Measurements from ENCODE around the gene SNAI3. TPM values are rescaled to one million over a fixed set of nuclear protein-coding genes. Genes with fewer than 3 reads are reported as not detected.

The SNAI3 gene
- total RNA-seq, 1 donor from 2014 or later, result 2.9 TPM

DNA sequence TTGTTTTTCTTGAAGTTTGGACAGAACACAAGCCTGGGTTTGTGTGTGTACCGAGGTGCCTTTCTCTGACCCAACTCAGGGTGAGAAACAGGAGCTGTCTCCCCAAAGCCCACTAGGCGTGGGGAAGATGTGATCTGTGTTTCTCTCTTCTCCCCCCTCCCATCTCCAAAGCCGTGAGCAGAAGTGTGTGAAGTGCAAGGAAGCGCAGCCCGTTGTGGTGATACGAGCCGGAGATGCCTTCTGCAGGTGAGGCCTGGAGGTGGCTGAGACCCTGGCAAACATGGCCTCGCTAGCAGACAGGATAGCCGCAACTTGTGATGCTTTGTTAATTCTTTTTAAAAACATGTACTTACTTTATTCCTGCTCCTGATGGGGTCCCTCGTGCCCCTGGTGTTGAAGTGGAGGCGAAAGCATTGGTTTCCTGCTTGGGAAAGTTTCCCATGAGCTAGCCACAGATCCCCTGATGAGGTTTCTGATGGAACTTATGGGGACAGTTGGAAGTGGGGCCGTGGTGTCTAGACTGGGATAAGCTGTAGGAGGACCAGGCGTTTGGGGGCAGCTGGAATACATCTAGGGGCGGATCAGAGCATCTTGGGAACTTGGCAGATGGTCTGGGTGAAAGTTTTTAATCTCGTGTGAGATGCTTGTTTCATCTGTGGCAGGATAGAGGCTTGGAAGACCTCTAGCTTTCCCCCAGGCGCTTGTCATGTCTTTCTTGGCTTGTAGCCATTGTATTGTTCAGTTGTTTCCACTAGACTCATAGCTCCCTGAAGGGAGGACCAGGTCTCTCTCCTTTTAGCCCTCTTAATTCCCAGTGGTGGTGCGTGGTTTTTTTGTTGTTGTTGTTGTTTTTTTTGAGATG, 20.9 kb upstream of the SNAI3 start:
- intact Hi-C loops (cut with DNase I), result loop anchor here (5.0 kb wide), 1 partner anchor 110 kb away; no protein-coding TSS in a partner anchor
- DNase-seq (ENCODE audit: missing footprints), result no peak
- no peak for ATAC-seq

DNA sequence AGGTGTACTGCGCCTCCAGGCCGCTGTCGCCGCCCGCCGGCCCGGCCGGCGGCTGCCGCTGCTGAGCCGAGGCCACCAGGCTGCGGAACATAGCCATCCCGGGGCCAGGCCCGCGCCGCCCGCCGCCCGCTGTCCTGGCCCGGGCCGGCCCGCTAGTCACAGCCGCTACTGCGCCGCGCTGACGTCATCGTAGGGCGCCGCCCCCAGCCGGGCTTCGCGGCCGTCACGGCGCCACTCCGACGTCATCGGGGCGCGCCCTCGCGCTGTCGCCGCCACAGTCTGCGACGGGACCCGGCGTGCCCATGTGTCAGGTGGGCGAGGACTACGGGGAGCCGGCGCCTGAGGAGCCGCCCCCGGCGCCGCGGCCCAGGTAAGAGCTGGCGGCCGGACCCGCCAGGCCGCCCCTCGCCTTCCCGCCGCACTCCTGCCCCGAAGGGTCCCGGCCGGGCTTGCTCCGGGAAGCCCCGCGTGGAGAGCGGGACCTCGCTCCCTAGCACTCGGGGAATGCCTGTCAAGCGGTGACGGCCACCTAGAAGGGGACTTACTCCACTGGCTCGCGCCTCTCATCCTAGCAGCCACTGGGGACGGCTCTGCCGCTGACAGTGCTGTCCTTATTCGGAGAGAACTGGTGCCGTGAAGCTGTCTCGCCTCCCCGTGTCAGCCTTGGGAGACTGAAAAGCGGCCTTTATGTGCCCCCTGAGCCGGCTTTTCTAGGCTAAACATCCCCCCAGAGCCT, 20.1 kb upstream of the SNAI3 start, which contains the start of the genes CTU2 and RNF166:
TSS of gene CTU2 (plus strand) at position 275 of the 736 bp plus-strand sequence. CDS start at position 303, 28 bp downstream.
TSS of gene RNF166 (minus strand) at position 180 of the 736 bp plus-strand sequence. CDS start at position 97, 83 bp downstream.
- peak; percentile 94 for ATAC-seq
- DNase-seq (ENCODE audit: missing footprints), result peak; percentile 96
- intact Hi-C loops (cut with DNase I), result loop anchor here (5.0 kb wide), 1 partner anchor 109 kb away; no protein-coding TSS in a partner anchor

GRCh38 chr16:88705801-88706228, 19.5 kb upstream of the SNAI3 start:
- intact Hi-C loops (cut with DNase I), result loop anchor here (5.0 kb wide), 1 partner anchor 109 kb away; no protein-coding TSS in a partner anchor
- ATAC-seq, result no peak
- peak; percentile 77 for DNase-seq (ENCODE audit: missing footprints)

GRCh38 chr16:88705076-88705684, 18.9 kb upstream of the SNAI3 start:
- DNase-seq (ENCODE audit: missing footprints) (peak; percentile 73), ATAC-seq (no peak)
- intact Hi-C loops (cut with DNase I), result loop anchor here (5.0 kb wide), 1 partner anchor 108 kb away; no protein-coding TSS in a partner anchor

DNA sequence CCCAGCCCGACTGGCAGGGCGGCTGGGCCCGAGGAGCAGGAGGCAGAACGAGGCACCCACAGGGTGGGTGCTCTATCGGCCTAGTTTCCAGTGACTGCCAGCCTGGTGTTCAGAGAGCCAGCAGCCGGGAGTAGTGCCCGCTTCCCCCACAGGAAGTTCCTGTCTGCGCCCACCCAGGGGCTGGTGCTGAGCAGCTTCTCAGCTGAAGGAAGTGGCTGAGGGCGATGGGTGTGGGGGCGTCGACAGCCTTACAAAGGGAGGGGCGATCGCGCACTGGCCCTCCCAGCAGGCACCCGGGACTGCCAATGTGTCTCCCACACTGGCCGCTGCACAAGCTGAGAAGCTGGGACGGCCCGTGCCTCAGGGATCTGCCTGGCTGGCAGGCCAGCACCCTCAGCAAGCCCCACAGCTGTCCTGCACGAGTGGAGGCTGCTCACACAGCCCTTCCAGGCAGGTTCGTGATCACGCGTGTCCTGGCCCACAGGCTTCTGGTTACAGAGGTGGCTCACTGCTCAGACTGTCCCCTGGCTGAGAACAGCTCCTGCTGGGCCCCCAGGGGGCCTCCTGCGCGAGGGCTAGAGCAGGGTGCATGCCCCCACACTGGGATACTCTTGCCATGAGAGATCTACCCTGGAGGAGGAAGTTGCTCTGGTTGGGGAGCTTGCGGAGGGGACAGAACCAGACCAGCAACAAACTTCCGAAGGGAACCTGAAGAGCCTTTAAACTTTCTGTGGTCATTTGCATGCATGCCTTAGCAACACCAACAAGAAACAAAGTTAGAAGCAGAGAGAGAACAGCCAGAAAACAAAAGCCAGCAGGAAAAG, 17.4 kb upstream of the SNAI3 start:
- DNase-seq (ENCODE audit: missing footprints) (peak; percentile 84), ATAC-seq (peak; percentile 8)
- intact Hi-C loops (cut with DNase I), result no loop called here

DNA sequence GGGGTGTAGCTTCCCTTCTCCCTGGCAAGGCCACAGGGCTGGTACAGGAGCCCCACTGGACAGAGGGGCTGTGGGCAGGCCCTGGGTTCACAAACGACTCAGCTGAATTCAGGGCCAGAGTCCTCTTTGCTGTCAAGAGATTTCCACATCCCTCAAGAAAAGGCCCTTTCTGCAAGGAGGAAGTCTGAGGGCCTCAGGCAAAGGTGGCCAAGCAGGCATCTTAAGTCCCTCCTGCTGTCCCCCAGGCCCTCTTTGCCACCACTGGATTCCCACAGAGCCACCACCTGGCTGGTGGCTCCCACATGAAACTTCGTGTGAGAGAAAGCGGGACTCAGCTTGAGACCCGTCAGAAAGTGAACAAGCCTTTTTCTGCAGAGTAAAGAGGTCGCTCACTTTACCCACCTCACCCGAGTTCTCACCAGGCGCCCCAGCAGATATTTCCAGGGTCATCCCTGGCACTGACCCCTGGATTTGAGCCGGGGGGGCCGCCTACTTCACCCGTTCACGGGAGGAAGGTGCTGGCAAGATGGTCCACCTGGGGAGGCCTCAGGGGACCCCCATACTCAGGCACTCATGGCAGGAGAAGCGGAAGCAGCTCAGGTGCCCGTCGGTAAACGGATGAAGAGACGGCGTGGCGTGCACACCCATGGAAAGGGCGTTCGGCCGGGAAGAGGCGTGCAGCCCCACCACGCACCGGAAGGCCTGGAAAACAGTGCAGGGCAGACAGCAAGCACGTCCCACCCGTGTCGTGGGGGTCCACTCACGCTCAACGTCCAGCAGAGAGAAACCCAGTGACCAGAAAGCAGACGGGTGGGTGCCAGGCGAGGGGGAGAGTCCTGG, 16.3 kb upstream of the SNAI3 start:
- ATAC-seq (no peak), DNase-seq (ENCODE audit: missing footprints) (no peak)
- intact Hi-C loops (cut with DNase I), result no loop called here

GRCh38 chr16:88701581-88702370, 15.5 kb upstream of the SNAI3 start:
- DNase-seq (ENCODE audit: missing footprints) (no peak), ATAC-seq (no peak)
- intact Hi-C loops (cut with DNase I), result no loop called here

DNA sequence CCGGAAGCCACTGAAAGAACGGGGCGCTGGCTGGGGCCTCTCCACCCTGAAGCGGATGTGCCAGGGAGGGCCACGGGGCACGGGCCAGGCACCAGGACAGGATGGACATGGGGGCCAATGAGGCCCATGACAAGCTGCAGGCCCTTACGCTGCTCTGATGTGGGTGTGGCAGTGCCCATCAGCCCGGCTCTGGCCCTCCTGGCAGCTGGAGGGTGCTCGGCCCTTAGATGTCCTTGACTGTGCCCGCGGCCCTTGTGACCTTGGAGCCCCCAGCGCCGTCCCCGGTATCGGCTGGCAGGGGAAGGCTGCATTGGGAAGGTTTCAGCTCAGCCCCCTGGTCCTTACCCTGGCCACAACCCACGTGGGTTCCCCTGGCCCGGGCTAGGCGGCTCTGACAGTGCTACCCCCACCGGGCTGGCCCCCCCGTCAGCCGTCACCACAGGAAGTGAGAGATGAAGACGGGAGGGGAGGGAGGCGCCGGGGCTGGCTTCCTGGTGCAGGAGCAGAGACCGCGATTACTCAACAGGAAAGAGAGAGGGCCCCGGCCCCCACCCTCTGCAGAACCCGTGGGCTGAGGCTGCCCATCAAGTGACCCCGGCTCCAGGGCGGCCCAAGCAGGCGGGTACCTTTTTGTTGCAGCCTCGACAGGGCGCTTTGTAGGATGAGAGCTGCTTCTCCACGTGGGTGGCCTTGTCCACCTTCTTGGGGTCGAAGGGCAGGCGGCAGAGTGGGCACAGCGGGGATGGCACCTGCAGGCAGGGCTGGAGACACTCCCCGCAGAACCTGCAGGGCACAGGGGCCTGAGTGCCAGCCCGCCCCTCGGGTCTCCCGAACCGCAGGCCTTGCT, 14.6 kb upstream of the SNAI3 start:
- intact Hi-C loops (cut with DNase I), result no loop called here

DNA sequence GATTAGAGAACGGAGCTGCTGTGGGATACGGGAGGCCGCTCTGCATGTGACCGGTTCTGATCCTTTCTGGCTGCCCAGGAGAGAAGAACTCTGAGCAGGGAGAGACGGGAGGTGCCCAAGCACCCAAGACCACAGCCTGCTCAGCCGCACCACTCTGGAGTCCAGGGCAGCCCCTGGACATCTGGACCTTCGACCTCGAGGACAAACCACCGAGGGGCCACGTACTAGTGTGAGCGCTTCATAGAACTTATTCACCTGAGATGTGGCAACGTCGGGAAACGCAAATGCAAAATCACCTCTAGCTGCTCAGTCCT, 14.0 kb upstream of the SNAI3 start:
- intact Hi-C loops (cut with DNase I), result no loop called here
- no peak for ATAC-seq
- no peak for DNase-seq (ENCODE audit: missing footprints)

More for the DNA sequence above, 14.6 kb upstream of the SNAI3 start:
- DNase-seq (ENCODE audit: missing footprints) (peak; percentile 99), ATAC-seq (peak; percentile 73)

DNA sequence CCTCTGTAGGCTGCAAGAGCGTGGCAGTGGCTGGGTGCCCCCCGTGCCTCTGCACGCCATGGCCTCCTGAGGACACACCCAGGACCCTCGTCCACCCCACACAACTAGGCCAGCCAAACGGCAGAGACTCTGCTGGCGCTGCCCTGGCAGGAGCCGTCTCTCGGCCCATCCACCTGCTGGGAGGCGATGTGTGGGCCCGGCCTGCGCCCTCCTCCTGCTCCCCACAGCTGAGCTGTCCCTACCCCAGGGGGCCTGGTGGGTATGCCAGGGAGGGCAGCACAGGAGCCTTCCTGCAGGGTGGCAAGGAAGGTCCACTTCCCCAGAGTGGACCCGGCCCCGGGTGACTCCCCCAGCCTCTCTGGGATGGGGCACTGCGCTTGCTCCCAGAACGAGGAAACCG, 12.9 kb upstream of the SNAI3 start:
- intact Hi-C loops (cut with DNase I), result no loop called here
- DNase-seq (ENCODE audit: missing footprints) (no peak), ATAC-seq (no peak)

DNA sequence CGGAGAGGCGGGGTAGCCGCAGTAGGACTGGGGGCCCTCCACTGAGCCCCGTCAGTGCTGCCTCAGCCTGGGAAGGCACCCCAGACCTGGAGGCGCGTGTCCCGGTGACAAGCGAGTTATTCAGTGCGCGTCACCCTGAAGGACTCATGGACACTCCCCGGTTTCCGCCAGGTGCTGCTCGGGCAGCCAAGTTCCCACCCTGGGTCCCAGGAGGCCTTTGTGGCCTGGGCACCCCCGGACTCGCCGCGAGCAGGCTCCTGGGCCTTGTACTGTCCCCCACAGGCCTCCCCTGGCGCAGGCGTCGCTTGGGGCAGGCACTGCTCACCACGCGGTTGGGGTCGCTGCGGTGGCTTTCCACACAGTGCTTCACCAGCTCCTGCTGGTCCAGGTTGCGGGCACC, 12.3 kb upstream of the SNAI3 start:
- no peak for DNase-seq (ENCODE audit: missing footprints)
- intact Hi-C loops (cut with DNase I), result no loop called here
- ATAC-seq, result no peak

GRCh38 chr16:88697831-88698615, 11.7 kb upstream of the SNAI3 start:
- no peak for DNase-seq (ENCODE audit: missing footprints)
- intact Hi-C loops (cut with DNase I), result no loop called here
- ATAC-seq, result no peak

- DNase-seq (ENCODE audit: missing footprints) (no peak), ATAC-seq (no peak)
- intact Hi-C loops (cut with DNase I), result no loop called here
Observed at GRCh38 chr16:88697116-88697830, 11.0 kb upstream of the SNAI3 start.

- intact Hi-C loops (cut with DNase I), result no loop called here
- ATAC-seq (no peak), DNase-seq (ENCODE audit: missing footprints) (no peak)
Observed at GRCh38 chr16:88696441-88696840, 10.1 kb upstream of the SNAI3 start.

GRCh38 chr16:88695753-88696152, 9.4 kb upstream of the SNAI3 start:
- no peak for DNase-seq (ENCODE audit: missing footprints)
- ATAC-seq, result no peak
- intact Hi-C loops (cut with DNase I), result no loop called here
